Endothelial cell of umbilical vein (primary cell): ENCODE data around the gene BACH2. TPM values are rescaled to one million over a fixed set of nuclear protein-coding genes. Genes with fewer than 3 reads are reported as not detected.

Experiments used
- BruUV-seq: library from RNA; stranded (reverse); fragments of 400-500 nt; replicated peaks from 2 replicates; lab custom pipeline; 2021; lab: Mats Ljungman, UMichigan
- CTCF ChIA-PET: fragments of 300-600, 350-600 bp; sonication (Branson Sonifier 250); formaldehyde crosslinking; loops from one replicate; lab custom pipeline; 2021; ENCODE audit warnings: antibody characterized with exemption, inconsistent platforms; lab: Charles Lee
- POLR2A ChIA-PET: fragments of 300-600, 350-600 bp; sonication (Branson Sonifier 250); formaldehyde crosslinking; loops from one replicate; lab custom pipeline; 2021; ENCODE audit warnings: antibody characterized with exemption, inconsistent platforms; lab: Charles Lee
- DNase-seq: peaks from one replicate; pipeline ENCODE4 v3.0.0-alpha.2; 2011; ENCODE audit warnings: low read depth, low spot score
- FAIRE-seq: peaks from 2 replicates; lab custom pipeline; 2011; peaks lifted over from hg19 to GRCh38; lab: Jason Lieb, UNC
- H2AFZ ChIP-seq: 2 replicates; pipeline ENCODE4 v1.6.0; 2012; ENCODE audit warnings: low read depth, low read length, control low read depth, inconsistent platforms
- H3K27ac ChIP-seq: 2 replicates; pipeline ENCODE4 v1.5.1; 2011; ENCODE audit warnings: low read depth, mild to moderate bottlenecking, control low read depth, low read length, moderate library complexity; ENCODE audit not compliant: insufficient read depth
- H3K27me3 ChIP-seq, 2 experiments: 2 replicates each; pipeline versions ENCODE4 v1.6.0 to v1.6.1; 2011; ENCODE audit warnings: low read length in 2 of 2, mixed read lengths in 1 of 2; ENCODE audit not compliant: control insufficient read depth in 2 of 2, insufficient read depth in 2 of 2
- H3K36me3 ChIP-seq, 2 experiments: 2 replicates in 1 of 2; 3 replicates in 1 of 2; pipeline ENCODE4 v1.5.1; 2011; ENCODE audit warnings: low read length in 2 of 2, mild to moderate bottlenecking in 1 of 2, moderate library complexity in 1 of 2; ENCODE audit not compliant: control insufficient read depth in 2 of 2, insufficient read depth in 2 of 2; ENCODE audit errors: extremely low read depth in 1 of 2
- H3K4me1 ChIP-seq: 3 replicates; pipeline ENCODE4 v1.5.1; 2011; ENCODE audit warnings: mild to moderate bottlenecking, low read length; ENCODE audit not compliant: control insufficient read depth, insufficient read depth; ENCODE audit errors: extremely low read depth
- H3K4me2 ChIP-seq: 2 replicates; pipeline ENCODE4 v1.6.1; 2011; ENCODE audit warnings: low read length, control low read depth, mixed read lengths; ENCODE audit not compliant: insufficient read depth
- H3K4me3 ChIP-seq, 3 experiments: fragments of 200-600 bp in 1 of 3; sonication (generic), shearing (Covaris generic) in 1 of 3; replicated peaks in 1 of 3; 2 replicates each; pipeline ENCODE4 v1.5.1; 2011 to 2016; ENCODE audit warnings: control low read depth in 3 of 3, low read length in 3 of 3, mild to moderate bottlenecking in 2 of 3, inconsistent platforms in 1 of 3, low read depth in 1 of 3, moderate library complexity in 1 of 3; ENCODE audit not compliant: insufficient read depth in 1 of 3
- H3K79me2 ChIP-seq: 2 replicates; pipeline ENCODE4 v1.6.0; 2012; ENCODE audit warnings: low read length, inconsistent platforms; ENCODE audit not compliant: control insufficient read depth, insufficient read depth
- H3K9ac ChIP-seq: replicated peaks from 2 replicates; pipeline ENCODE3; 2011; ENCODE audit warnings: low read length, control low read depth; ENCODE audit not compliant: insufficient read depth; ENCODE audit errors: extremely low read depth
- H3K9me1 ChIP-seq: replicated peaks from 3 replicates; pipeline ENCODE4 v1.6.0; 2011; ENCODE audit warnings: mild to moderate bottlenecking, low read length; ENCODE audit not compliant: control insufficient read depth, insufficient read depth; ENCODE audit errors: extremely low read depth
- H3K9me3 ChIP-seq: replicated peaks from 2 replicates; pipeline ENCODE4 v1.5.1; 2012; ENCODE audit warnings: low read length, inconsistent platforms; ENCODE audit not compliant: control insufficient read depth, insufficient read depth
- H4K20me1 ChIP-seq: replicated peaks from 2 replicates; pipeline ENCODE3; 2011; ENCODE audit warnings: mild to moderate bottlenecking, low read length; ENCODE audit not compliant: control insufficient read depth, insufficient read depth; ENCODE audit errors: extremely low read depth
- CTCF ChIP-seq, 2 donors: IDR thresholded peaks; 1 replicate in 1 of 2; 2 replicates in 1 of 2; pipeline ENCODE4 v1.5.1; 2011; ENCODE audit warnings: low read length in 2 of 2, mild to moderate bottlenecking in 2 of 2, moderate library complexity in 2 of 2, control low read depth in 1 of 2, inconsistent platforms in 1 of 2, low read depth in 1 of 2; ENCODE audit not compliant: insufficient read depth in 1 of 2; ENCODE audit errors: extremely low read depth in 1 of 2
- EZH2 ChIP-seq: IDR thresholded peaks from 2 replicates; pipeline ENCODE4 v1.6.1; 2012; ENCODE audit warnings: borderline replicate concordance, low read depth, mild to moderate bottlenecking, moderate library complexity, low read length, inconsistent platforms; ENCODE audit not compliant: severe bottlenecking
- FOS ChIP-seq: IDR thresholded peaks from 2 replicates; pipeline ENCODE4 v1.6.1; 2011; ENCODE audit warnings: mild to moderate bottlenecking, low read length, moderate library complexity, borderline replicate concordance; ENCODE audit not compliant: insufficient read depth
- GATA2 ChIP-seq: IDR thresholded peaks from 2 replicates; pipeline ENCODE4 v1.7.0; 2011; ENCODE audit warnings: low read depth, mild to moderate bottlenecking, moderate library complexity, mixed read lengths, low read length; ENCODE audit not compliant: insufficient read length, insufficient read depth
- JUN ChIP-seq: IDR thresholded peaks from 2 replicates; pipeline ENCODE4 v1.6.1; 2011; ENCODE audit warnings: borderline replicate concordance, low read depth; ENCODE audit not compliant: insufficient read length, insufficient read depth
- MAX ChIP-seq: IDR thresholded peaks from 2 replicates; pipeline ENCODE4 v1.6.1; 2011; ENCODE audit not compliant: insufficient read depth, insufficient read length
- MYC ChIP-seq: IDR thresholded peaks from one replicate; pipeline ENCODE4 v1.6.1; 2011; ENCODE audit warnings: mild to moderate bottlenecking, low read depth, low read length
- POLR2A ChIP-seq: IDR thresholded peaks from 2 replicates; pipeline ENCODE4 v1.6.1; 2012; ENCODE audit warnings: low read depth, mild to moderate bottlenecking, control low read depth, low read length
- POLR2AphosphoS5 ChIP-seq: IDR thresholded peaks from 2 replicates; pipeline ENCODE4 v1.6.1; 2012; ENCODE audit warnings: low read depth, mild to moderate bottlenecking, control low read depth, low read length, moderate library complexity; ENCODE audit not compliant: insufficient read depth
- dilution Hi-C: fragments of 300-500 bp; cut with MboI; formaldehyde crosslinking; loops from one replicate; pipeline ENCODE4 v1.15.0; 2019; ENCODE audit warnings: low sequenced_read_pairs; ENCODE audit not compliant: extremely low pct_ligation_motif_present
- intact Hi-C: fragments of 100-400 bp; cut with micrococcal nuclease; formaldehyde crosslinking; loops from one replicate; pipeline ENCODE4 v1.10.0; 2022
- polyA plus RNA-seq, 4 experiments: library from polyadenylated mRNA; depleted of rRNA in 3 of 4; stranded (reverse) in 3 of 4; unstranded in 1 of 4; fragments of >200 nt; gene quantifications; 2 replicates each; pipeline versions ENCODE4 v1.2.1 to v1.2.3, GENCODE V29; 2011 to 2012; ENCODE audit warnings: missing spikeins in 1 of 4
- total RNA-seq: library from RNA; stranded (reverse); gene quantifications from 2 replicates; pipeline ENCODE4 v1.2.3, GENCODE V29; 2021

Gene BACH2
- total and polyA plus RNA-seq, 2 donors (not counting 3 experiments of a cell fraction or from before 2014, with no cell fraction given), result 1.7 to 5.6 TPM

GRCh38 chr6:89952686-89953085, 344.0 kb downstream of the BACH2 start:
- intact Hi-C loops (no loop called here), dilution Hi-C loops (no loop called here)
- Histone ChIP-seq H3K4me1 (peaks cover 8% of the 10 kb centered on the region), H3K4me3 (no peak overlapping the region), H3K9me3 (no peaks in the 10 kb centered on the region), H3K36me3 (no peaks in the 10 kb centered on the region), H3K9me1 (no peaks in the 10 kb centered on the region), H3K27ac (no peak overlapping the region), H3K9ac (no peak overlapping the region), H3K27me3 (no peaks in the 10 kb centered on the region), H2AFZ (no peak overlapping the region), H3K79me2 (no peaks in the 10 kb centered on the region), H4K20me1 (no peaks in the 10 kb centered on the region), H3K4me2 (no peak overlapping the region)
- CTCF ChIA-PET, result interaction anchor here (1.0 to 3.8 kb wide), 5 partner anchors 9 to 527 kb away, joined by 3 to 28 read pairs (median 5); no protein-coding TSS in a partner anchor
- POLR2A ChIA-PET, result no interaction called here
- FAIRE-seq (peak; percentile 75), DNase-seq (no peak)
- TF ChIP-seq FOS, result peak; percentile 35
- no peak for TF ChIP-seq JUN
- BruUV-seq, result no TSS peak

GRCh38 chr6:89952105-89952671, 344.5 kb downstream of the BACH2 start:
- FAIRE-seq, result no peak
- ChIA-PET POLR2A (no interaction called here), CTCF (interaction anchor here (1.0 to 3.8 kb wide), 4 partner anchors 9 to 527 kb away, joined by 3 to 28 read pairs (median 5); no protein-coding TSS in a partner anchor)
- no peak for TF ChIP-seq POLR2AphosphoS5
- TF ChIP-seq GATA2, result no peak
- TF ChIP-seq CTCF (IDR thresholded peaks at IDR 0.05; ENCODE audit: extremely low read depth in 1 of 2, insufficient read depth in 1 of 2, low read depth in 1 of 2, low read length in 2 of 2), result no peak
- TF ChIP-seq EZH2, result no peak
- TF ChIP-seq MYC, result no peak
- no peak for TF ChIP-seq MAX
- TF ChIP-seq POLR2A, result no peak
- no peak for TF ChIP-seq FOS
- no peak overlapping the region for H3K4me2 ChIP-seq
- H3K79me2 ChIP-seq, result no peaks in the 10 kb centered on the region
- no peaks in the 10 kb centered on the region for H4K20me1 ChIP-seq
- no peak overlapping the region for H3K27ac ChIP-seq
- no peaks in the 10 kb centered on the region for H3K9me3 ChIP-seq
- no peak overlapping the region for H3K9ac ChIP-seq
- no peak overlapping the region for H2AFZ ChIP-seq
- intact Hi-C loops, result no loop called here
- peaks cover 8% of the 10 kb centered on the region for H3K4me1 ChIP-seq
- no TSS peak for BruUV-seq
- no peaks in the 10 kb centered on the region for H3K27me3 ChIP-seq
- no peak overlapping the region for H3K4me3 ChIP-seq
- dilution Hi-C loops, result no loop called here
- no peaks in the 10 kb centered on the region for H3K9me1 ChIP-seq
- DNase-seq, result no peak
- no peaks in the 10 kb centered on the region for H3K36me3 ChIP-seq
